Measurements from ENCODE around the gene IFI44.

DNA sequence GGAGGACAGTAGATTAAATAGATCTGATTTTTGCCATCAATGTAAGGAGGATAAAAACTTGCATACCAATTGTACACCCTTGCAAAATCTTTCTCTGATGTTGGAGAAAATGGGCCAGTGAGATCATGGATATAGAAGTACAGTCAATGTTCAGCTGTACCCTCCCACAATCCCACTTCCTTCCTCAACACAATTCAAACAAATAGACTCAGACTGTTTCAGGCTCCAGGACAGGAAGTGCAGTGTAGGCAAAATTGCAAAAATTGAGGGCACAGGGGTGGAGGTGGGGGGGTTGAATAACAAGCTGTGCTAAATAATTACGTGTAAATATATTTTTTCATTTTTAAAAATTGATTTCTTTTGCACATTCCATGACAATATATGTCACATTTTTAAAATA, 3.9 kb upstream of the IFI44 start:
- TF ChIP-seq EZH2 (IDR thresholded peaks at IDR 0.05) (no peak), CTCF (IDR thresholded peaks at IDR 0.05) (no peak)

All from neural progenitor cell (in vitro differentiated cells).